ENCODE measurements around the gene RASA3.

- TF ChIP-seq RBBP5 (conservative IDR thresholded peaks at IDR 0.05): no peak
- TF ChIP-seq, protein P1, sequence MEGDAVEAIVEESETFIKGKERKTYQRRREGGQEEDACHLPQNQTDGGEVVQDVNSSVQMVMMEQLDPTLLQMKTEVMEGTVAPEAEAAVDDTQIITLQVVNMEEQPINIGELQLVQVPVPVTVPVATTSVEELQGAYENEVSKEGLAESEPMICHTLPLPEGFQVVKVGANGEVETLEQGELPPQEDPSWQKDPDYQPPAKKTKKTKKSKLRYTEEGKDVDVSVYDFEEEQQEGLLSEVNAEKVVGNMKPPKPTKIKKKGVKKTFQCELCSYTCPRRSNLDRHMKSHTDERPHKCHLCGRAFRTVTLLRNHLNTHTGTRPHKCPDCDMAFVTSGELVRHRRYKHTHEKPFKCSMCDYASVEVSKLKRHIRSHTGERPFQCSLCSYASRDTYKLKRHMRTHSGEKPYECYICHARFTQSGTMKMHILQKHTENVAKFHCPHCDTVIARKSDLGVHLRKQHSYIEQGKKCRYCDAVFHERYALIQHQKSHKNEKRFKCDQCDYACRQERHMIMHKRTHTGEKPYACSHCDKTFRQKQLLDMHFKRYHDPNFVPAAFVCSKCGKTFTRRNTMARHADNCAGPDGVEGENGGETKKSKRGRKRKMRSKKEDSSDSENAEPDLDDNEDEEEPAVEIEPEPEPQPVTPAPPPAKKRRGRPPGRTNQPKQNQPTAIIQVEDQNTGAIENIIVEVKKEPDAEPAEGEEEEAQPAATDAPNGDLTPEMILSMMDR (IDR thresholded peaks at IDR 0.05 in 2 of 3, conservative IDR thresholded peaks at IDR 0.05 in 1 of 3; ENCODE audit: control insufficient read depth in 2 of 3, extremely low read depth in 1 of 3, insufficient read depth in 1 of 3, low read depth in 3 of 3, low read length in 3 of 3): no peak
- no peak for TF ChIP-seq JUND (IDR thresholded peaks at IDR 0.05; ENCODE audit: low read depth, low read length)
Observed at GRCh38 chr13:114100446-114101357, 31.7 kb downstream of the RASA3 start.

Measured in GM12878 (cell line).